GM21528 (cell line): Measurements from ENCODE around the gene PAGR1.
"Not testable (repeated sequence)": the region's sequence is repeated elsewhere in the genome, so short reads cannot be mapped to it uniquely, and the experiment has no call there.

Source experiments
- ATAC-seq: cut with Tn5 transposase; IDR thresholded peaks from one replicate; pipeline ENCODE4 v1.9.1; 2021; ENCODE audit warnings: mild to moderate bottlenecking, moderate library complexity; ENCODE audit not compliant: unreplicated experiment, low FRiP score

Gene PAGR1

GRCh38 chr16:29862383-29862883 is 46.5 kb downstream of the PAGR1 start:
- ATAC-seq: no peak

DNA sequence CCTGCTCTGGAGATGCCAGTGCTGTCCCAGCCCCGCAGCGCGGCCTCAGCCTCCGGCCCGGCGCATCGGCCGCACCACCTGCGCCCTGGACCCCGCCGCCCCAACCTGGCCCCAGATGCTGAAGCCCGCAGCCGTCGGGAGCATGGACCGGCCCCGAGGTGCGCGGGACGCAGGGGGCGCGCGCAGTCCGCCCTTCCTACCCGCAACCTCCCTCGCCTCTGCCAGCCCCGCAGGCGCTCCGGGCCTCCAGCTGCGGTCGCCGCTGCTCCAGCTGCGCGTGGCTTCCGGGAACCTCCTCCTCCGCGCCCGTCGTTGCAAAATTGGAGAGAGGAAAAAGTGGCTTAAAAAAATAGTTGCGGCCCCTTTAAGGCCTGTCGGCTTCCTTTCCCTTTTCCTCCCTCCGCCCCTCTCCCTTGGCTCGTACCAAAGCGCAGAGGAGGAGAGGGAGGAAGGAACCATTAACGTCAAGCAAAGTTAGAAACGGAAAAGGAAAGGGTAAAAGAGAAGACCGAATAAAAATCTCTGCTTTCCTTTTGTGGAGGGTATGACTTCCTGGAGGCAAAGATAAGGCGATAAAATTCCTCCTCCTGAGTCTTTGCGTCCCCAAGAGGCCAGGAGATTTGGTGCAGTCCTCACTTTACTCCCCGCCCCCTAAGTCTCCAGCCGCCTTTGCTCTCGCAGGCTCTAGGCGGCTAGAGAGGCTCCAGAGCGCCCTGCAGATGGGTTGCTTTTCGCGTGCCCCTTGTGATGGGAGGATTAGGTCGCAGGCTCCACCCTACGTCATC is 47.1 kb downstream of the PAGR1 start, which contains the start of gene CDIPT:
Gene CDIPT, minus strand, starts transcription at position 343 of the 785 bp plus-strand sequence. CDS start 369 bp downstream, outside the sequence.
- ATAC-seq: peak; percentile 83

- ATAC-seq: no peak
These were observed 47.7 kb downstream of the PAGR1 start for GRCh38 chr16:29863669-29863984.

GRCh38 chr16:29864205-29864604 is 48.3 kb downstream of the PAGR1 start:
- no peak for ATAC-seq

- ATAC-seq: no peak
These were observed 52.6 kb downstream of the PAGR1 start for GRCh38 chr16:29868396-29869009.

DNA sequence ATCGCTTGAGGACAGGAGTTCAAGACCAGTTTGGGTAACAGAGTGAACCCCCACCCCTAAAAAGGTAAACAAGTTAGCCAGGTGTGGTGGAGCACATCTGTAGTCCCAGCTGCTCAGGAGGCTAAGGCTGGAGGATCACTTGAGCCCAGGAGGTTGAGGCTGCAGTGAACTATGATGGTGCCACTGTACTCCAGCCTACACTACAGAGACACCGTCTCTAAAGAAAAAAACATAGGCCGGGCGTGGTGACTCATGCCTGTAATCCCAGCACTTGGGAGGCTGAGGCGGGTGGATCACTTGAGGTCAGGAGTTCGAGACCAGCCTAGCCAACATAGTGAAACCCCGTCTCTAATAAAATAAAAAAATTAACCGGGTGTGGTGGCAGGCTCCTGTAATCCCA is 53.1 kb downstream of the PAGR1 start:
- not testable (repeated sequence) for ATAC-seq
